ENCODE results near the gene MPHOSPH9. TPM values are rescaled to one million over a fixed set of nuclear protein-coding genes. Genes with fewer than 3 reads are reported as not detected.
A peak's percentile ranks its signal among the peaks of the same experiment; 100 is the strongest.

Gene MPHOSPH9
- total and polyA plus RNA-seq, 2 of the 13 experiments (the other 11 are each of a cell fraction or from before 2014, with no cell fraction given): 20.3 to 63.4 TPM

GRCh38 chr12:123151457-123152454, 81.2 kb downstream of the MPHOSPH9 start (continued):
- TF ChIP-seq ZNF407 (CRISPR knock-in tag; IDR thresholded peaks at IDR 0.05; ENCODE audit: not compliant biosample characterization) (peak; percentile 40), ZNF556 (CRISPR knock-in tag; IDR thresholded peaks at IDR 0.05; ENCODE audit: borderline replicate concordance) (no peak), ZNF609 (CRISPR knock-in tag; IDR thresholded peaks at IDR 0.05; ENCODE audit: borderline replicate concordance) (no peak), AGO2 (optimal IDR thresholded peaks at IDR 0.05; ENCODE audit: low read depth, low read length) (peak; percentile 93), RFXANK (CRISPR knock-in tag; IDR thresholded peaks at IDR 0.05) (no peak), KDM2A (CRISPR knock-in tag; IDR thresholded peaks at IDR 0.05; ENCODE audit: borderline replicate concordance, low read depth) (peak; percentile 87), ASH2L (IDR thresholded peaks at IDR 0.05; ENCODE audit: insufficient read length, low read depth, low read length) (peak; percentile 20)
